HepG2 (cell line): Measurements from ENCODE around the gene GPSM1. TPM values are rescaled to one million over a fixed set of nuclear protein-coding genes. Genes with fewer than 3 reads are reported as not detected.
A peak's percentile ranks its signal among the peaks of the same experiment; 100 is the strongest.

Source experiments
- ATAC-seq: fragments of 200-7000 bp; cut with Tn5 transposase; 3 replicates; pipeline ENCODE4 v1.9.1; 2020; ENCODE audit warnings: mild to moderate bottlenecking, moderate library complexity
- BruUV-seq: library from RNA; stranded (reverse); fragments of 400-500 nt; replicated peaks from 2 replicates; lab custom pipeline; 2021; lab: Mats Ljungman, UMichigan
- CTCF ChIA-PET: fragments of 300-600 bp; formaldehyde crosslinking; extraction: SDS; loops from one replicate; lab custom pipeline; 2021; ENCODE audit warnings: low total read pairs, inconsistent platforms, low intra/inter-chr PET ratio; lab: Yijun Ruan, JAX
- POLR2A ChIA-PET: fragments of 350-600 bp; sonication (Branson Sonifier 250); formaldehyde crosslinking; loops from one replicate; lab custom pipeline; 2020; ENCODE audit warnings: antibody characterized with exemption, inconsistent platforms; lab: Yijun Ruan, JAX
- DNase-seq: peaks from one replicate; pipeline ENCODE4 v3.0.0-alpha.2; 2015; ENCODE audit warnings: low spot score
- FAIRE-seq: peaks from 3 replicates; lab custom pipeline; 2011; peaks lifted over from hg19 to GRCh38; lab: Jason Lieb, UNC
- H2AFZ ChIP-seq: one replicate; pipeline ENCODE4 v1.6.1; 2011; ENCODE audit warnings: low read length, inconsistent platforms
- H3K27ac ChIP-seq: fragments of 300-600 bp; 3 replicates; pipeline ENCODE4 v1.8.0; 2011; ENCODE audit warnings: mixed run types, mild to moderate bottlenecking, mixed read lengths, low read length, inconsistent platforms; ENCODE audit not compliant: insufficient read depth; ENCODE audit errors: extremely low read length
- H3K27me3 ChIP-seq, 2 experiments: fragments of 200-600 bp in 1 of 2; 2 replicates in 1 of 2; 3 replicates in 1 of 2; pipeline versions ENCODE4 v1.6.0 to v1.8.0; 2011; ENCODE audit warnings: low read length in 2 of 2, mild to moderate bottlenecking in 2 of 2, moderate library complexity in 2 of 2, inconsistent platforms in 1 of 2; ENCODE audit not compliant: insufficient read depth in 2 of 2, control insufficient read depth in 1 of 2
- H3K36me3 ChIP-seq, 2 experiments: fragments of 200-600 bp in 1 of 2; replicated peaks in 1 of 2; 2 replicates in 1 of 2; 3 replicates in 1 of 2; pipeline versions ENCODE4 v1.5.1 to v1.8.0; 2011; ENCODE audit warnings: low read length in 2 of 2, inconsistent platforms in 1 of 2; ENCODE audit not compliant: insufficient read depth in 2 of 2, control insufficient read depth in 1 of 2
- H3K4me1 ChIP-seq: 2 replicates; pipeline ENCODE4 v1.5.1; 2012; ENCODE audit warnings: low read length, inconsistent platforms; ENCODE audit not compliant: insufficient read depth
- H3K4me2 ChIP-seq: 2 replicates; pipeline ENCODE4 v1.6.0; 2011; ENCODE audit warnings: low read depth, low read length, inconsistent platforms
- H3K4me3 ChIP-seq, 3 experiments: fragments of 200-600 bp in 1 of 3; sonication (generic), shearing (Covaris generic) in 1 of 3; replicated peaks in 1 of 3; 2 replicates each; pipeline ENCODE4 v1.5.1; 2011 to 2016; ENCODE audit warnings: low read length in 3 of 3, inconsistent platforms in 2 of 3, low read depth in 2 of 3, mild to moderate bottlenecking in 2 of 3, control low read depth in 1 of 3, mixed read lengths in 1 of 3; ENCODE audit not compliant: insufficient read depth in 1 of 3
- H3K79me2 ChIP-seq: one replicate; pipeline ENCODE4 v1.6.1; 2011; ENCODE audit warnings: low read length, inconsistent platforms; ENCODE audit not compliant: insufficient read depth
- H3K9ac ChIP-seq: 2 replicates; pipeline ENCODE4 v1.6.0; 2011; ENCODE audit warnings: mild to moderate bottlenecking, low read depth, low read length, inconsistent platforms; ENCODE audit not compliant: insufficient read depth
- H3K9me3 ChIP-seq: 2 replicates; pipeline ENCODE4 v1.5.1; 2012; ENCODE audit warnings: mild to moderate bottlenecking, low read length
- H4K20me1 ChIP-seq: 2 replicates; pipeline ENCODE4 v1.6.0; 2011; ENCODE audit warnings: inconsistent platforms, mild to moderate bottlenecking, low read length, moderate library complexity; ENCODE audit not compliant: insufficient read depth
- BCLAF1 ChIP-seq: fragments of 450-650 bp; IDR thresholded peaks from 2 replicates; pipeline ENCODE4 v1.6.1; 2017; ENCODE audit warnings: mild to moderate bottlenecking
- ETS1 ChIP-seq: sonication (generic); formaldehyde crosslinking; IDR thresholded peaks from 2 replicates; pipeline ENCODE4 v1.4.0; 2020; ENCODE audit warnings: missing genetic modification reagents
- GABPB1 ChIP-seq: IDR thresholded peaks from 2 replicates; pipeline ENCODE4 v1.6.1; 2016; ENCODE audit warnings: mild to moderate bottlenecking, missing genetic modification reagents, moderate library complexity, missing compliant biosample characterization
- GMEB2 ChIP-seq: IDR thresholded peaks from 2 replicates; pipeline ENCODE4 v1.6.1; 2016; ENCODE audit warnings: missing biosample characterization, missing genetic modification reagents, low read depth
- GZF1 ChIP-seq: sonication (generic); formaldehyde crosslinking; IDR thresholded peaks from 2 replicates; pipeline ENCODE4 v1.5.1; 2020; ENCODE audit warnings: mild to moderate bottlenecking, missing genetic modification reagents
- LCORL ChIP-seq, 2 experiments: fragments of 450-650 bp in 1 of 2; sonication (generic) in 1 of 2; formaldehyde crosslinking in 1 of 2; IDR thresholded peaks; 2 replicates each; pipeline versions ENCODE4 v1.5.0 to v1.6.1; 2017 to 2020; ENCODE audit warnings: antibody characterized with exemption in 1 of 2, missing genetic modification reagents in 1 of 2
- MBNL3 ChIP-seq: fragments of 250-450 bp; sonication (Bioruptor Pico); conservative IDR thresholded peaks from 2 replicates; pipeline ENCODE4 v1.8.0; 2022; ENCODE audit warnings: mild to moderate bottlenecking, inconsistent platforms
- PREB ChIP-seq: sonication (generic); formaldehyde crosslinking; IDR thresholded peaks from 2 replicates; pipeline ENCODE4 v1.4.0; 2020; ENCODE audit warnings: missing genetic modification reagents
- SMAD9 ChIP-seq: sonication (generic); formaldehyde crosslinking; IDR thresholded peaks from 2 replicates; pipeline ENCODE4 v1.5.1; 2020; ENCODE audit warnings: mild to moderate bottlenecking, missing genetic modification reagents
- ZFX ChIP-seq: sonication (generic); formaldehyde crosslinking; IDR thresholded peaks from 2 replicates; pipeline ENCODE4 v1.4.0; 2020; ENCODE audit warnings: mild to moderate bottlenecking, low read depth, missing genetic modification reagents, moderate library complexity
- ZNF484 ChIP-seq: sonication (generic); formaldehyde crosslinking; IDR thresholded peaks from 2 replicates; pipeline ENCODE4 v1.5.1; 2020; ENCODE audit warnings: mild to moderate bottlenecking, low read depth, missing genetic modification reagents, borderline replicate concordance
- ZSCAN25 ChIP-seq: sonication (generic); formaldehyde crosslinking; IDR thresholded peaks from 2 replicates; pipeline ENCODE4 v1.8.0; 2022; ENCODE audit warnings: mild to moderate bottlenecking, missing genetic modification reagents
- WGBS: methylation state at CpG from one replicate; pipeline ENCODE4 v1.1.6; 2017; ENCODE audit warnings: low lambda C conversion rate; 5-methylcytosine and 5-hydroxymethylcytosine counted together
- in situ Hi-C: cut with HindIII; loops from 2 replicates; pipeline ENCODE4 v1.10.0; 2017; ENCODE audit warnings: low pct_unique_long_range_greater_than_20kb; ENCODE audit not compliant: extremely low pct_ligation_motif_present
- intact Hi-C: fragments of 100-400 bp; cut with micrococcal nuclease; formaldehyde crosslinking; loops from one replicate; pipeline ENCODE4 v1.10.0; 2022; ENCODE audit not compliant: unreplicated experiment
- polyA plus RNA-seq, 8 experiments: library from polyadenylated mRNA; depleted of rRNA in 3 of 8; stranded (reverse) in 7 of 8; unstranded in 1 of 8; fragments of >200 nt; fragmentation: Illumina TruSeq in 4 of 8; extraction: Trizol in 4 of 8; gene quantifications; 2 replicates each; pipeline versions ENCODE4 v1.2.1 to v1.2.3, GENCODE V29; 2011 to 2016; ENCODE audit warnings: low read depth in 4 of 8, missing spikeins in 1 of 8, mixed read lengths in 1 of 8; ENCODE audit not compliant: insufficient read depth in 1 of 8
- total RNA-seq, 5 experiments: library from RNA; depleted of rRNA; stranded (reverse); fragments of >200 nt; fragmentation: Illumina TruSeq; extraction: Trizol; gene quantifications; 2 replicates each; pipeline ENCODE4 v1.2.3, GENCODE V29; 2016; ENCODE audit warnings: low read depth in 1 of 5

Gene GPSM1
- total and polyA plus RNA-seq, 2 of the 13 experiments (the other 11 are each of a cell fraction or from before 2014, with no cell fraction given), result 1.0 to 2.4 TPM

GRCh38 chr9:136328011-136328621 lies 777 bp downstream of the GPSM1 start (continued):
- TF ChIP-seq MBNL3 (CRISPR knock-in tag) (no peak), ZNF484 (CRISPR knock-in tag) (no peak), BCLAF1 (no peak), ETS1 (CRISPR knock-in tag) (no peak), ZFX (CRISPR knock-in tag) (peak; percentile 12; the same call in 1 of the 2 replicates)

- Histone ChIP-seq H3K36me3 (no peaks in the 10 kb centered on the region), H3K9me3 (no peaks in the 10 kb centered on the region), H3K4me3 (peak overlapping the region in 2 of 3 experiments; percentile 15 to 47; a peak in 2 of 6 replicates), H3K4me2 (0 out of 2 replicates have a peak overlapping the region, but pooled peaks have one; percentile 50), H3K4me1 (peaks cover 45% of the 10 kb centered on the region), H3K27ac (no peak overlapping the region), H3K79me2 (no peaks in the 10 kb centered on the region), H4K20me1 (no peaks in the 10 kb centered on the region), H3K9ac (no peak overlapping the region), H2AFZ (no peak overlapping the region), H3K27me3 (peaks cover 20 to 77% of the 10 kb centered on the region in 2 experiments)
- TF ChIP-seq LCORL (IDR thresholded peaks at IDR 0.05) (no peak), LCORL (CRISPR knock-in tag; IDR thresholded peaks at IDR 0.05) (0 out of 2 replicates have a peak, but pooled peaks have one; percentile 20), SMAD9 (CRISPR knock-in tag) (no peak), GMEB2 (CRISPR knock-in tag) (no peak), GABPB1 (CRISPR knock-in tag) (no peak), PREB (no peak), ZSCAN25 (CRISPR knock-in tag) (peak; percentile 49; the same call in 1 of the 2 replicates), GZF1 (no peak)
- FAIRE-seq (no peak), DNase-seq (no peak), ATAC-seq (peak; percentile 17)
- no TSS peak for BruUV-seq
- intact Hi-C loops (no loop called here), in situ Hi-C loops (loop anchor here (25.0 kb wide), 1 partner anchor 309 kb away; no protein-coding TSS in a partner anchor)
- 18% methylated on average over 9 of the region's 15 CpGs for WGBS
- ChIA-PET CTCF (no interaction called here), POLR2A (no interaction called here)
These were observed 1.3 kb downstream of the GPSM1 start for GRCh38 chr9:136328622-136329041.
